SK-N-SH (cell line): ENCODE data around the gene DENND1A.

Experiments used
- FOXM1 ChIP-seq: IDR thresholded peaks from 2 replicates; pipeline ENCODE4 v1.4.0; 2012; ENCODE audit warnings: low read depth, mild to moderate bottlenecking
- RXRA ChIP-seq: IDR thresholded peaks from 2 replicates; pipeline ENCODE4 v1.4.0; 2012; ENCODE audit warnings: low read depth, mild to moderate bottlenecking, borderline replicate concordance

GRCh38 chr9:123524866-123525265, 405.1 kb downstream of the DENND1A start:
- TF ChIP-seq FOXM1 (no peak), RXRA (no peak)
